ENCODE data around the gene LPP. TPM values are rescaled to one million over a fixed set of nuclear protein-coding genes. Genes with fewer than 3 reads are reported as not detected.

Gene LPP
- total and polyA plus RNA-seq, 10 of the 15 experiments (the other 5 are each of a cell fraction or from before 2014, with no cell fraction given) = under 0.01 to 0.62 (median 0.03) TPM

DNA sequence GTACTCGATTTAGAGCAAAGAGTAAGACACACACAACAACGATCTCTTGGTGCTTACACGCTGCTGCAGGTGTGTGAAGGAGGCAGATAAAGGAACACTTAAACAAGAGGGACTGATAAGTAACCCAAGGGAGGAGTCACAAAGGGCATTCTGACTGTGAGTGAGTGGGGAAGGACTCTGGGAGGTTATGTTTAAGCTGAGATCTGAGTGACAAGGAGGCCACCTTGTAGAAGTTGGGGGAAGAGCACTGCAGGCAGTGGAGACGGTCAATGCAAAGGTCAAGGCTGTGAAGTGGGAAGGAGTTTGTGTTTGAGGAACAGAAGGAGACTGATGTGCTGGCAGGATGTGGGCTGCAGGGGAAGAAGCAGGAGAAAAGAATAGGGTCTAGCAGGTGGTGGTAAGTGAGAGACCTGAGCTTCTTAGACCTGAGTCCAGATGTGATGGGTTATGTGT is 63.1 kb downstream of the LPP start (continued):
- TF ChIP-seq ETV6 (conservative IDR thresholded peaks at IDR 0.05 in 1 of 2, IDR thresholded peaks at IDR 0.05 in 1 of 2; ENCODE audit: borderline replicate concordance in 1 of 2, low read depth in 1 of 2) (no peak), ZSCAN29 (IDR thresholded peaks at IDR 0.05) (no peak), NFYB (IDR thresholded peaks at IDR 0.05; ENCODE audit: insufficient read depth, low read depth, low read length) (no peak), RUNX3 (IDR thresholded peaks at IDR 0.05; ENCODE audit: low read length) (no peak), IRF4 (IDR thresholded peaks at IDR 0.05; ENCODE audit: low read depth, low read length) (no peak), SIN3A (IDR thresholded peaks at IDR 0.05; ENCODE audit: low read depth, low read length) (no peak), NBN (IDR thresholded peaks at IDR 0.05) (no peak), ZNF207 (IDR thresholded peaks at IDR 0.05; ENCODE audit: borderline replicate concordance) (no peak), RAD21 (IDR thresholded peaks at IDR 0.05; ENCODE audit: insufficient read depth, low read depth, low read length) (no peak), ZNF217 (IDR thresholded peaks at IDR 0.05) (no peak)
- TF ChIP-seq, protein P1, sequence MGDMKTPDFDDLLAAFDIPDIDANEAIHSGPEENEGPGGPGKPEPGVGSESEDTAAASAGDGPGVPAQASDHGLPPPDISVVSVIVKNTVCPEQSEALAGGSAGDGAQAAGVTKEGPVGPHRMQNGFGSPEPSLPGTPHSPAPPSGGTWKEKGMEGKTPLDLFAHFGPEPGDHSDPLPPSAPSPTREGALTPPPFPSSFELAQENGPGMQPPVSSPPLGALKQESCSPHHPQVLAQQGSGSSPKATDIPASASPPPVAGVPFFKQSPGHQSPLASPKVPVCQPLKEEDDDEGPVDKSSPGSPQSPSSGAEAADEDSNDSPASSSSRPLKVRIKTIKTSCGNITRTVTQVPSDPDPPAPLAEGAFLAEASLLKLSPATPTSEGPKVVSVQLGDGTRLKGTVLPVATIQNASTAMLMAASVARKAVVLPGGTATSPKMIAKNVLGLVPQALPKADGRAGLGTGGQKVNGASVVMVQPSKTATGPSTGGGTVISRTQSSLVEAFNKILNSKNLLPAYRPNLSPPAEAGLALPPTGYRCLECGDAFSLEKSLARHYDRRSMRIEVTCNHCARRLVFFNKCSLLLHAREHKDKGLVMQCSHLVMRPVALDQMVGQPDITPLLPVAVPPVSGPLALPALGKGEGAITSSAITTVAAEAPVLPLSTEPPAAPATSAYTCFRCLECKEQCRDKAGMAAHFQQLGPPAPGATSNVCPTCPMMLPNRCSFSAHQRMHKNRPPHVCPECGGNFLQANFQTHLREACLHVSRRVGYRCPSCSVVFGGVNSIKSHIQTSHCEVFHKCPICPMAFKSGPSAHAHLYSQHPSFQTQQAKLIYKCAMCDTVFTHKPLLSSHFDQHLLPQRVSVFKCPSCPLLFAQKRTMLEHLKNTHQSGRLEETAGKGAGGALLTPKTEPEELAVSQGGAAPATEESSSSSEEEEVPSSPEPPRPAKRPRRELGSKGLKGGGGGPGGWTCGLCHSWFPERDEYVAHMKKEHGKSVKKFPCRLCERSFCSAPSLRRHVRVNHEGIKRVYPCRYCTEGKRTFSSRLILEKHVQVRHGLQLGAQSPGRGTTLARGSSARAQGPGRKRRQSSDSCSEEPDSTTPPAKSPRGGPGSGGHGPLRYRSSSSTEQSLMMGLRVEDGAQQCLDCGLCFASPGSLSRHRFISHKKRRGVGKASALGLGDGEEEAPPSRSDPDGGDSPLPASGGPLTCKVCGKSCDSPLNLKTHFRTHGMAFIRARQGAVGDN (IDR thresholded peaks at IDR 0.05) = no peak

All from GM12878 (cell line).